Upper lobe of right lung (tissue), 1 donor: ENCODE data around the gene PELI2. TPM values are rescaled to one million over a fixed set of nuclear protein-coding genes. Genes with fewer than 3 reads are reported as not detected.
A peak's percentile ranks its signal among the peaks of the same experiment; 100 is the strongest.

Experiments
- ATAC-seq: fragments of 200-7000 bp; cut with Tn5 transposase; one replicate; pipeline ENCODE4 v1.9.1; 2020; ENCODE audit warnings: mild to moderate bottlenecking, moderate library complexity
- DNase-seq: peaks from one replicate; pipeline ENCODE4 v3.0.0-alpha.2; 2020
- H3K27ac ChIP-seq: fragments of 200-600 bp; one replicate; pipeline ENCODE4 v1.8.0; 2022
- H3K27me3 ChIP-seq: fragments of 200-600 bp; one replicate; pipeline ENCODE4 v1.8.0; 2022; ENCODE audit warnings: mild to moderate bottlenecking
- H3K36me3 ChIP-seq: fragments of 200-600 bp; one replicate; pipeline ENCODE4 v1.8.0; 2022
- H3K4me1 ChIP-seq: fragments of 200-600 bp; one replicate; pipeline ENCODE4 v1.8.0; 2022
- H3K4me3 ChIP-seq: fragments of 200-600 bp; one replicate; pipeline ENCODE4 v1.8.0; 2022; ENCODE audit warnings: mild to moderate bottlenecking
- H3K9me3 ChIP-seq: fragments of 200-600 bp; one replicate; pipeline ENCODE4 v1.8.0; 2022
- CTCF ChIP-seq: fragments of 200-600 bp; IDR thresholded peaks from one replicate; pipeline ENCODE4 v1.8.0; 2022; ENCODE audit warnings: antibody characterized with exemption
- intact Hi-C: fragments of 100-400 bp; cut with DNase I; formaldehyde crosslinking; loops from one replicate; pipeline ENCODE4 v1.11.0; 2022
- total RNA-seq: library from RNA; stranded (reverse); fragmentation: NEBNext Ultra II Directional; extraction: Animal tissue kit (Norgen Biotek cat#: 25700); gene quantifications from one replicate; pipeline ENCODE4 v1.2.1, GENCODE V29; 2021
- donor health status: DM: no; HTN: yes; CAD: no; lungs with severe emphysema.

PELI2 gene
- total RNA-seq, 1 donor from 2014 or later: 25.7 TPM

- Histone ChIP-seq H3K36me3 (no peaks in the 10 kb centered on the region), H3K9me3 (no peaks in the 10 kb centered on the region), H3K4me1 (peaks cover 5% of the 10 kb centered on the region), H3K4me3 (no peak overlapping the region), H3K27me3 (no peaks in the 10 kb centered on the region), H3K27ac (no peak overlapping the region)
- no peak for TF ChIP-seq CTCF
- DNase-seq (no peak), ATAC-seq (no peak)
- intact Hi-C loops: no loop called here
These were observed 32.7 kb upstream of the PELI2 start for GRCh38 chr14:56085471-56085870.

- intact Hi-C loops: no loop called here
These were observed 30.3 kb upstream of the PELI2 start for GRCh38 chr14:56087671-56088471.

GRCh38 chr14:56088941-56089340, 29.3 kb upstream of the PELI2 start:
- Histone ChIP-seq H3K9me3 (no peaks in the 10 kb centered on the region), H3K27me3 (no peaks in the 10 kb centered on the region), H3K4me3 (no peak overlapping the region), H3K4me1 (peaks cover 10% of the 10 kb centered on the region), H3K27ac (no peak overlapping the region), H3K36me3 (no peaks in the 10 kb centered on the region)
- DNase-seq (no peak), ATAC-seq (no peak)
- intact Hi-C loops: no loop called here
- no peak for TF ChIP-seq CTCF

More at GRCh38 chr14:56087671-56088471, 30.3 kb upstream of the PELI2 start:
- DNase-seq (no peak), ATAC-seq (peak; percentile 54)
- TF ChIP-seq CTCF: no peak
- H3K27me3 ChIP-seq: no peaks in the 10 kb centered on the region
- H3K36me3 ChIP-seq: no peaks in the 10 kb centered on the region
- H3K4me1 ChIP-seq: no peaks in the 10 kb centered on the region
- H3K9me3 ChIP-seq: no peaks in the 10 kb centered on the region
- H3K4me3 ChIP-seq: no peak overlapping the region
- peak overlapping the region; percentile 39 for H3K27ac ChIP-seq

GRCh38 chr14:56092763-56093162, 25.4 kb upstream of the PELI2 start:
- DNase-seq: no peak
- H3K9me3 ChIP-seq: no peaks in the 10 kb centered on the region
- peaks cover 20% of the 10 kb centered on the region for H3K4me1 ChIP-seq
- intact Hi-C loops: no loop called here
- peak overlapping the region; percentile 70 for H3K27ac ChIP-seq
- no peak overlapping the region for H3K4me3 ChIP-seq
- peak; percentile 57 for ATAC-seq
- no peaks in the 10 kb centered on the region for H3K36me3 ChIP-seq
- no peak for TF ChIP-seq CTCF
- no peaks in the 10 kb centered on the region for H3K27me3 ChIP-seq

GRCh38 chr14:56094076-56094475, 24.1 kb upstream of the PELI2 start:
- Histone ChIP-seq H3K4me3 (no peak overlapping the region), H3K27ac (peak overlapping the region; percentile 70), H3K36me3 (no peaks in the 10 kb centered on the region), H3K4me1 (peaks cover 23% of the 10 kb centered on the region), H3K9me3 (no peaks in the 10 kb centered on the region), H3K27me3 (no peaks in the 10 kb centered on the region)
- DNase-seq (no peak), ATAC-seq (peak; percentile 37)
- TF ChIP-seq CTCF: no peak
- intact Hi-C loops: no loop called here
